Activated T-helper 17 cell treated with anti-CD3 and anti-CD28 coated beads, Interleukin-2, amount 50 U/mL, for 72 hours (primary cell): ENCODE data around the gene SYNCRIP. TPM values are rescaled to one million over a fixed set of nuclear protein-coding genes. Genes with fewer than 3 reads are reported as not detected.
"Not testable (repeated sequence)": the region's sequence is repeated elsewhere in the genome, so short reads cannot be mapped to it uniquely, and the experiment has no call there.

Source experiments
- ATAC-seq: fragments of 150-1000 bp; cut with Tn5 transposase; replicated peaks from 2 replicates; pipeline ENCODE4 v1.10.0; 2021; ENCODE audit warnings: mild to moderate bottlenecking, moderate library complexity
- H3K27ac Mint-ChIP-seq: one replicate; pipeline ENCODE4 v1.8.0; 2022; ENCODE audit warnings: mixed read lengths
- H3K27me3 Mint-ChIP-seq: one replicate; pipeline ENCODE4 v1.8.0; 2022; ENCODE audit warnings: mixed read lengths
- H3K36me3 Mint-ChIP-seq: one replicate; pipeline ENCODE4 v1.8.0; 2022; ENCODE audit warnings: low read depth, mild to moderate bottlenecking, mixed read lengths
- H3K4me1 Mint-ChIP-seq: one replicate; pipeline ENCODE4 v1.8.0; 2022; ENCODE audit warnings: mixed read lengths
- H3K4me3 Mint-ChIP-seq: one replicate; pipeline ENCODE4 v1.8.0; 2022; ENCODE audit warnings: mild to moderate bottlenecking, mixed read lengths
- H3K9me3 Mint-ChIP-seq: one replicate; pipeline ENCODE4 v1.8.0; 2022; ENCODE audit warnings: mixed read lengths
- total RNA-seq, 2 donors: library from RNA; stranded (reverse); gene quantifications; one replicate each; pipeline ENCODE4 v1.2.3, GENCODE V29; 2022

Gene SYNCRIP
- total RNA-seq, 2 donors from 2014 or later: 106 to 175 TPM

DNA sequence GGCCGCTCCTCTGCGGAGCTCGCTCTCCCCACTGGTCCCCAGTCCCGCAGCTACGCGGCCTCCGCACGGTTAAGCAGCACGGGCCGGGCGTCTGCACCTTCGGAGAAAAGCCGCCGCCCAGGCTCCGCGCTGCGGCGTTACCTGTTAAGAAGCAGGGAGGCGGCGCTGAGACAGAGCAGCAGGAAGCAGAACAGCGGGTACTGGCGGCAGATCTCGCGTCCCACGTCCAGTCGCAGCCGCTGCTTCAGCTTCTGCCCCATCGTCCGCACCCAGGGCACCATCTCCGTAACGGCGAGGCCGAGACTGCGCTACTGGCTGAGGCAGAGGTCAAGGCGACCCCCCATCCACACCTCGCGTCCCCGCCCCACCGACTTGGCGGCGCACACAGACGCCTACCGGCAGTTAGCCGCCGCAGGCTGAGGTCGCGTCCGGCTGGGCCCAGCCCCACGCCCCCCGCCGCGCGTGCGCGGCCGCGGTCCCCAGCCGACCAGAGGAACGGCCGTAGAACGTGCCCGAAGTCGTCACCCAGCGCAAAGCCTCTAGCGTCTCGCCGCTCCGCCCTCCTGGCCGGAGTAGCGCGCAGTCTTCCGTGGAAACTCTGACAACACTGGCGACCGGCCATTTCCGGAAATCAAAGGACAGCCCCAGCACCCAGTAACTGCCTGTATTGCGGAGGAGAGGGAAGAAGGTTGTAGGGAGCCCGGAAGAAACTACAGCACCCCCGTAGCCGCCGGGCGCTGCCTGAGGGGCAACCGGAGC, 49.1 kb downstream of the SYNCRIP start, which contains the start of gene SNX14:
SNX14 (minus strand) TSS at position 421 of the 759 bp plus-strand sequence; CDS start at position 281, 140 bp downstream.
- no peaks in the 10 kb centered on the region for H3K9me3 Mint-ChIP-seq
- no peaks in the 10 kb centered on the region for H3K27me3 Mint-ChIP-seq
- H3K36me3 Mint-ChIP-seq: peaks cover 54% of the 10 kb centered on the region
- H3K4me1 Mint-ChIP-seq: peaks cover 23% of the 10 kb centered on the region
- H3K27ac Mint-ChIP-seq: peak within 1 kb of the TSS; percentile 99
- ATAC-seq: peak; percentile 86
- H3K4me3 Mint-ChIP-seq: peak within 1 kb of the TSS; percentile 98

DNA sequence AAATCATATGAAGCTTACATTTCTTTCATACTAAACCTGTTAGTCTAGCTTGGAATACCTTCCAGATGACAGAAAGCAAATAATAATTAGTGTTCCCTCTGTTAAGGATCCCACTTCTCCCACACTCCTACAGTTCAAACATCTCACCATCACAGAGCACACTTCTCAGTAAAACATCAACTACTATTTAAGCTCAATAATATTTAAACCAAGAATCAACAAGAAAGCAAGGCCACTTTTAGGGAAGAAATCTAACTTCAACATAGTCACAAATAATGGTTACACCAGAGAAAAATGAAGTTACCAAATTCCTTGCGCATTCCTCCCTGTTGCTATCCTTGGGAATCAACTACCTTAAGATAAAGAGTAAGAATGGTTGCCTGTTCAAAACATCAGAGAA, 50.7 kb downstream of the SYNCRIP start:
- Mint-ChIP-seq H3K27me3 (no peaks in the 10 kb centered on the region), H3K9me3 (no peaks in the 10 kb centered on the region), H3K36me3 (peaks cover 58% of the 10 kb centered on the region), H3K27ac (peak overlapping the region; percentile 99), H3K4me3 (peak overlapping the region; percentile 98), H3K4me1 (peaks cover 23% of the 10 kb centered on the region)
- no peak for ATAC-seq

DNA sequence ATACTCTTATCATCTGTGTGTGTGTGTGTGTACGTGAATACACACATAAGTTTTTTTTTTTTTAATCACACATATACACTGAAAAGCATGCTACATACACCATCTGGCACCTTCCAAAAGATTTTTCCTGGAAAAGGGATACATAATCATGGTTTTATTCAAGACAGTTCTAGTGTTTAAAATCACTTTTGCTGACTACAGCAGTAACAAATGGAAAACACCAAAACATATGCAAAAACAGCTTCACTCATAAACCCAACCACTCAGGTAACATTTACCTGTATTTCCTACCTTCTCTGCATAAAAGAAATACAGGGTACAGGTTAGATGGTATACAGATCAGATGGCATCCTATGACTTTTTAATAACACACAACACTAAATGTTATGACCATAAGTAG, 51.5 kb downstream of the SYNCRIP start:
- no peak overlapping the region for H3K27ac Mint-ChIP-seq
- no peaks in the 10 kb centered on the region for H3K27me3 Mint-ChIP-seq
- peaks cover 23% of the 10 kb centered on the region for H3K4me1 Mint-ChIP-seq
- no peaks in the 10 kb centered on the region for H3K9me3 Mint-ChIP-seq
- H3K36me3 Mint-ChIP-seq: peaks cover 63% of the 10 kb centered on the region
- ATAC-seq: no peak
- H3K4me3 Mint-ChIP-seq: peak overlapping the region; percentile 98

DNA sequence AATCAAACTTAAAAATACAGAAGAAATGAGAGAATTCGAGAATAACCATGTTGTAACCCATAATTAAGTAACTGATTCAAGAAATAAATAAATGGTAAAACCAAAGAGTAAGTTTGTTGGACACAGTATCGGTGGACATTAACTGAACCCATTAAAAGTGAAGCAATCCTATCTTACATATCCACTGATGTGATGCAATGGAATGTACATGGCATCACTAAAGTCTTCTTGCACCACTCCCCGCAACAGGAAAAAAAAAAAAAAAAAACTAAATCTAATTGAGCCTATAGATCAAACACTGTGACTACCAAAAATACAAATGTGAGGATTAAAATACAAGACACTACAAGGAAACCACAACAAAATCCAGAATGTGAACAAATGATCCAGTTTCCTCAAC, 56.9 kb downstream of the SYNCRIP start:
- H3K4me3 Mint-ChIP-seq: no peak overlapping the region
- H3K9me3 Mint-ChIP-seq: peaks cover 9% of the 10 kb centered on the region
- H3K4me1 Mint-ChIP-seq: peaks cover 36% of the 10 kb centered on the region

DNA sequence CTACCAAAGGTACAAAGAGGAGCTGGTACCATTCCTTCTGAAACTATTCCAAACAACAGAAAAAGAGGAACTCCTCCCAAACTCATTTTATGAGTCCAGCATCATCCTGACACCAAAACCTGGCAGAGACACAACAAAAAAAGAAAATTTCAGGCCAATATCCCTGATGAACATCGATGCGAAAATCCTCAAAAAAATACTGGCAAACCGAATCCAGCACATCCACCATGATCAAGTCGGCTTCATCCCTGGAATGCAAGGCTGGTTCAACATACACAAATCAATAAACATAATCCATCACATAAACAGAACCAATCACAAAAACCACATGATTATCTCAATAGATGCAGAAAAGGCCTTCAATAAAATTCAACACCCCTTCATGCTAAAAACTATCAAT, 59.9 kb downstream of the SYNCRIP start:
- not testable (repeated sequence) for ATAC-seq, H3K9me3 Mint-ChIP-seq, H3K27me3 Mint-ChIP-seq, H3K4me3 Mint-ChIP-seq, H3K27ac Mint-ChIP-seq
- peaks cover 58% of the 10 kb centered on the region for H3K36me3 Mint-ChIP-seq
- peaks cover 34% of the 10 kb centered on the region for H3K4me1 Mint-ChIP-seq

More for the DNA sequence above, 56.9 kb downstream of the SYNCRIP start:
- ATAC-seq: no peak
- Mint-ChIP-seq H3K36me3 (peaks cover 77% of the 10 kb centered on the region), H3K27me3 (no peaks in the 10 kb centered on the region), H3K27ac (no peak overlapping the region)

DNA sequence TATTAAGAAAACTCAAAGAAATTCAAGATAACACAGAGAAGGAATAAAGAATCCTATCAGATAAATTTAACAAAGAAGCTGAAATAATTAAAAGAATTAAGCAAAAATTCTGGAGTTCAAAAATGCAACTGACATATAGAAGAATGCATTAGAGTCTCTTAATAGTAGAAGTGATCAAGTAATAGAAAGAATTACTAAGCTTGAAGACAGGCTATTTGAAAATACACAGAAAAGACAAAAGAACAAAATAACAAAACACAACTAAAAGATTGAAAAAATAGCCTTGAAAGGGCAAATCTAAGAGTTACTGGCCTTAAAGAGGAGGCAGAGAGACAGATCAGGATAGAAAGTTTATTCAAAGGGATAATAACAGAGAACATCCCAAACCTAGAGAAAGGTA, 61.1 kb downstream of the SYNCRIP start:
- Mint-ChIP-seq H3K27me3 (no peaks in the 10 kb centered on the region), H3K36me3 (peaks cover 50% of the 10 kb centered on the region), H3K4me3 (no peak overlapping the region), H3K4me1 (peaks cover 34% of the 10 kb centered on the region), H3K9me3 (peaks cover 9% of the 10 kb centered on the region), H3K27ac (peak overlapping the region; percentile 68)
- no peak for ATAC-seq

DNA sequence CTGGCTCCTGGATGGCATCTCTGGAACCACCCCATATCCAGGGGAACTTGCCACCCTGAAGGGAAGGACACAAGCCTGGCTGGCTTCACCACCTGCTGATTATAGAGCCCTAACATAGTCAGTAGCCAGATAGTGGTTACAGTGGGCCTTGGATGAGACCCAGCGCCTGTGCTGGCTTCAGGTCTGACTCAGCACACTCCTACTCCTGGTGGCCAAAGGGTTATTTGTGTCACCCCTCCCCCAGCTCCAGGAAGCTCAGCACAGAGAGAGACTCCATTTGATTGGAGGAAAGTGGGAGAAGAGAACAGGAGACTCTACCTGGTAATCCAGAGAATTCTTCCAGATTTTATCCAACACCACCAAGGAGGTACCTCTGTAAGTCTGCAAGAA, 61.8 kb downstream of the SYNCRIP start:
- Mint-ChIP-seq H3K27me3 (no peaks in the 10 kb centered on the region), H3K27ac (peak overlapping the region; percentile 68), H3K4me3 (no peak overlapping the region), H3K4me1 (peaks cover 31% of the 10 kb centered on the region), H3K9me3 (peaks cover 9% of the 10 kb centered on the region), H3K36me3 (peaks cover 47% of the 10 kb centered on the region)
- peak; percentile 87 for ATAC-seq

DNA sequence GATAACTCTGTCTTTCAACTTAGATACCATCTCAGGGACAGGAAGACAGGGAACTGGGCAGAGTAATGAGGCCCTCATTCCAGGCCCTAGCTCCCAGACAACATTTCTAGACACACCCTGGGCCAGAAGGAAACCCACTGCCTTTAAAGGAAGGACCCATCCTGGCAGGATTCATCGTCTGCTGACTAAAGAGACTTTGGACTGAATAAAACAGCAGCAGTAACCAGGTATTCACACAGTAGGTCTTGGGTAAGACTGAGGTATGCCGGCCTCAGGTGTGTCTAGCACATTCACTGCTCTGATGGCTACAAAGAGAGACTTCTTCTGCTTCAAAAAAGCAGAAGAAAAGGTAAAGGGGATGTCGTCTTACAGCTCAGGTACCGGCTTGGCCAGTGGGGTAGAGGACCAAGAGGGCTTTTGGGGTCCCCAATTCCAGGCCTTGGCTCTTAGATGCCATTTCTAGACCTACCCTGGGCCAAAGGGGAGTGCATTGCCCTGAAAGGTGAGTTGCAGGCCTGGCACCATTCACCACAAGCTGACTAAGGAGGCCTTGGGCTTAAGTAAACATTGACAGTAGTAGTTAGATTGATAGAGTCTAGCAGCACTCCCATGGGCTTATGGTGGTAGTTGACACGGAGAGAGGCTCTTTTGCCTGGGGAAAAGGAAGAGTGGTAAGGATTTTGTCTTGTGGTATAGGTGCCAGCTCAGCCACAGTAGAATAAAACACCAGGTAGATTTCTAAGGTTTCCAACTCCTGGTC, 62.4 kb downstream of the SYNCRIP start:
- peak overlapping the region; percentile 68 for H3K27ac Mint-ChIP-seq
- H3K4me1 Mint-ChIP-seq: peaks cover 32% of the 10 kb centered on the region
- H3K36me3 Mint-ChIP-seq: peaks cover 45% of the 10 kb centered on the region
- no peak overlapping the region for H3K4me3 Mint-ChIP-seq
- no peaks in the 10 kb centered on the region for H3K27me3 Mint-ChIP-seq
- peak; percentile 43 for ATAC-seq
- H3K9me3 Mint-ChIP-seq: peaks cover 9% of the 10 kb centered on the region

DNA sequence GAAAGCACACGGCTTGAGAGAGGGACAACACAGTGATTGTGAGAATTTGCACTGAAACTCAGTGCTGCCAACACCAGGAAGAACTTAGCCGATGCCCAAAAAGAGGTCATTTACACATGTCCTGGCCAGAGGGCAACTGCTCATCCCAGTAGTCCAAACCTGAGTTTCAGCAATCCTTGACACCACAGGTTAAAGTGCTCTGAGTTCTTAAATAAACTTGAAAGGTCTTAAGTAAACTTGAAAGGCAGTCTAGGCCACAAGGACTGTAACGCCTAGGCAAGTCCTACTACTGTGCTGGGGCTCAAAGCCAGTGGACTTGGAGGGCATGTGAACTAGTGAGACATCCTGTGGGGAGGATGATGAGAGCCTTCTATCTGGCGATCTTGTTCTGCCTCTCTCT, 63.1 kb downstream of the SYNCRIP start:
- Mint-ChIP-seq H3K27me3 (no peaks in the 10 kb centered on the region), H3K27ac (no peak overlapping the region), H3K9me3 (peaks cover 9% of the 10 kb centered on the region), H3K36me3 (peaks cover 39% of the 10 kb centered on the region), H3K4me1 (peaks cover 27% of the 10 kb centered on the region), H3K4me3 (no peak overlapping the region)
- no peak for ATAC-seq

DNA sequence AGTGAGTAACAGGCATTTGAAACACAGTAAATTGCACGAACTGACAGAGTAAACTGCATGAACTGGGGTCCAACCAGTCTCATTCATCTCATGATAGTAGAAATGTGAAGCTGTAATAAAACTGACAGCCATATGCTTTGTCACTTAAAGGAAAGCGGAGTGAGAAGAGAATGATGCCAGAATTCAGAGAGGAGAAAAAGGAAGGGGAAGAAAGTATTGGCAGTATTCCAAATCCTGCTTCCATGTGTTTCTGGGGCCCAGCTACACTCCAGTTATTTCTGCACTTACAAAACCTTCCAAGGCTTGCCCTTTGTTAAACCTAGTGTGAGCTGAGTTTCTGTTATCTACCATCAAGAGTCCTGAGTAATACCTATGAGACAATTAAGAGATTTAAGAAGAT, 66.2 kb downstream of the SYNCRIP start:
- ATAC-seq: no peak
- Mint-ChIP-seq H3K4me1 (peaks cover 19% of the 10 kb centered on the region), H3K9me3 (peaks cover under 1% of the 10 kb centered on the region), H3K4me3 (no peak overlapping the region), H3K27ac (no peak overlapping the region), H3K27me3 (no peaks in the 10 kb centered on the region), H3K36me3 (peaks cover 31% of the 10 kb centered on the region)

DNA sequence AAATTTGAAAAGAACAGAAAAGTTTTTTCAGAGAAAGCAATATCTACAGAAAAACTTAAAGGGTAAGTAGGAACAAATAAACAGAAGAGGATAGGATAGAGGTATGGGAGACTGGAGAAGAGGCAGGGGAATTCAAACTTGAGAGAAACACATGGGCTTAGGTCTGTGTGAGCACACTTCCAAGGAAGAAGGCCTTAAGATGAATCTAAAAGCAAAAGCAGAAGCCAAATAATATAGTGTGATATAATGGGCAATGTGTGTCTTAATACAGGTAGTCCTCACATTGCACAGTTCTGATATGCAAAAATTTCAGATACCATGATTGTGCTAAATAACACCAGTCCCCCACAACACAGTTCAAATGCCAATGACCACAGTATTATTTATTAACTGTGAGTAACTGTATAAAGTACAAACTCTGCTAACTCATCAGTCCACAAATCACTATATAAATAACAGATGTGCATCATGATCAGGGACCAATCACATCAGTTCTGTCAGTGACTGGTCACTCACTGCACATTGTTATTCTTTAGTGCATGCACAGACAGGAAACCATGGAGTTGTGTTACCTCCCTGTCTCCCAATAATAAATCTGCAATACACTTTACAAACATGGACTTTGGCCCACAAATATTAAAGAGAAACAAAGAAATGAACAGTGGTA, 67.6 kb downstream of the SYNCRIP start:
- Mint-ChIP-seq H3K9me3 (no peaks in the 10 kb centered on the region), H3K27me3 (no peaks in the 10 kb centered on the region)

DNA sequence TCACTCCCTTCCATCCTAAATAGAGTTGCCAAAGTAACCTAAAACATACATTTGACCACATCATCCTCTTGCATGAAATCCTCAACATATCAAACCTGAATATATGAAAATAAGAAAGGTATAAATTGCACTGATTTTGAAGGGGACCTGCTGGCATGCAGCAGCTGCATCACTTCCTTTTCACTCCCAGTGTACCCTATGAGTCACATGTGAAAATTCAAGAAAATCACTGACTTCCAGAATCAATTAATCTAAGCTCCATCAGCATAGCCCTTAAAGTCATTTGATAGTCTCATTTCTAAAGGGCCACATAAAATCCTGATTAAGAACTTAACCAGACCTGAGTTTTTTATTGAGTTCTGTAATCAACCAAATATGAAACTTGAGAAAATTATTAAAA, 73.4 kb downstream of the SYNCRIP start:
- ATAC-seq: no peak
- Mint-ChIP-seq H3K27me3 (no peaks in the 10 kb centered on the region), H3K4me3 (no peak overlapping the region), H3K9me3 (no peaks in the 10 kb centered on the region), H3K36me3 (peaks cover 91% of the 10 kb centered on the region), H3K27ac (no peak overlapping the region), H3K4me1 (peaks cover 5% of the 10 kb centered on the region)

More for the DNA sequence above, 67.6 kb downstream of the SYNCRIP start:
- no peak overlapping the region for H3K27ac Mint-ChIP-seq
- H3K36me3 Mint-ChIP-seq: peaks cover 39% of the 10 kb centered on the region
- peaks cover 9% of the 10 kb centered on the region for H3K4me1 Mint-ChIP-seq
- no peak for ATAC-seq
- H3K4me3 Mint-ChIP-seq: no peak overlapping the region

DNA sequence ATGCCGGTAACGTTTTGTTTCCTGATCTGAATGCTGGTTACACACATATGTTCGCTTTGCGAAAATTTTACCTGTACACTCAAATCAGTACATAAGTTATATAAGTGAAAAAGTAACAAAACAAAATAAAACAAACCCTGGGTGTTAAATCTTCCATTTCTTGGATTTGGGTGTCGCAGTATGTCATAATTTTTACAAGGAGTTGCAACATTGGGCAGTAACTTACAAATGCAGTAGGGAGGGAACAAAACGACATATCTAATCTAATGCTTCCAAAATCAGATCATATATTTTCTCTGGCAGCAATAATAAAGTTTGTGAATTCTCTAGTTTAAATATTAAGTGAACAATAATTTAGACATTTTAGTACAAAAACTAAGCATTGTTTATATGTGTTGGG, 74.3 kb downstream of the SYNCRIP start:
- H3K4me1 Mint-ChIP-seq: peaks cover 5% of the 10 kb centered on the region
- no peak overlapping the region for H3K27ac Mint-ChIP-seq
- H3K27me3 Mint-ChIP-seq: no peaks in the 10 kb centered on the region
- no peak for ATAC-seq
- no peaks in the 10 kb centered on the region for H3K9me3 Mint-ChIP-seq
- H3K4me3 Mint-ChIP-seq: no peak overlapping the region
- H3K36me3 Mint-ChIP-seq: peaks cover 96% of the 10 kb centered on the region

DNA sequence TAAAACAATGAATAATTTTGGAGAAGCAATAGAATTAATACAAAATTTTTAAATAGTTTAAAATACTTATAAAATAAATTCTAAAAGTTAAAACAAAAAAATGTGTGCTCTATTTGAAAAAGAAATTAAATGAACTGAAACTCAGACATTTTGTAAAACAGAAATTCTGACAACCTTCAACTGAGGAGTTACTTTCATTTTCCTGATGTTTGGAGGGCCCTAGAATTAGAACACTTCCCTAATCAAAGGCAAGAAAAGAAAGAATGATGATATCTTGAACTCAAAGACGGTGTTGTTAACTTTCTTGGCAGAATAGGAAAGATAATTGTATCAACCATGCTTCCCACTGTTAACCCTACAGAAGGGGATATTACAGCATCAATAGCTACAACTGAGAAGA, 77.0 kb downstream of the SYNCRIP start:
- peaks cover 95% of the 10 kb centered on the region for H3K36me3 Mint-ChIP-seq
- no peak for ATAC-seq

More for the DNA sequence above, 77.0 kb downstream of the SYNCRIP start:
- H3K27me3 Mint-ChIP-seq: no peaks in the 10 kb centered on the region
- no peaks in the 10 kb centered on the region for H3K9me3 Mint-ChIP-seq
- no peak overlapping the region for H3K27ac Mint-ChIP-seq
- peaks cover 5% of the 10 kb centered on the region for H3K4me1 Mint-ChIP-seq
- H3K4me3 Mint-ChIP-seq: no peak overlapping the region
